ENCODE data around the gene CAMTA1.
"Not testable (repeated sequence)": the region's sequence is repeated elsewhere in the genome, so short reads cannot be mapped to it uniquely, and the experiment has no call there.

CAMTA1 gene

DNA sequence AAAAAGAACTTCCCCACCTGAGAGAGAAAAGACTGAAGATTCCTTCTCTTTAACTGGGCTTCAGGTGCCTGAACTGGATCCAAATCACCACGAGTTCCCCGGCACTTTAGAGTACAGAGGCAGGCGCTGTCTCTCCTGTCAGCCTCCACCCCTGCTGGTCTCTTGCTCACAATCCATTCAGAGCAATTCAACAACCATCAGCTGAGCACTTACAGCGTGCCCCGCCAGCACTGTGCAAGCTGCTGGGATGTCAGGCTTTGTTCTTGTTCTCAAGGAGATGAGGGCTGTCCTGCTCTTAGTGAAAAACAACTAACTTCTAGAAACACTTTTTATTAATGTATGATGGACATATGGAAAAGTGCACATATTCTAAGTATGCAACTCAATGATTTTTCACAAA, 917.1 kb downstream of the CAMTA1 start:
- DNase-seq: no peak

DNA sequence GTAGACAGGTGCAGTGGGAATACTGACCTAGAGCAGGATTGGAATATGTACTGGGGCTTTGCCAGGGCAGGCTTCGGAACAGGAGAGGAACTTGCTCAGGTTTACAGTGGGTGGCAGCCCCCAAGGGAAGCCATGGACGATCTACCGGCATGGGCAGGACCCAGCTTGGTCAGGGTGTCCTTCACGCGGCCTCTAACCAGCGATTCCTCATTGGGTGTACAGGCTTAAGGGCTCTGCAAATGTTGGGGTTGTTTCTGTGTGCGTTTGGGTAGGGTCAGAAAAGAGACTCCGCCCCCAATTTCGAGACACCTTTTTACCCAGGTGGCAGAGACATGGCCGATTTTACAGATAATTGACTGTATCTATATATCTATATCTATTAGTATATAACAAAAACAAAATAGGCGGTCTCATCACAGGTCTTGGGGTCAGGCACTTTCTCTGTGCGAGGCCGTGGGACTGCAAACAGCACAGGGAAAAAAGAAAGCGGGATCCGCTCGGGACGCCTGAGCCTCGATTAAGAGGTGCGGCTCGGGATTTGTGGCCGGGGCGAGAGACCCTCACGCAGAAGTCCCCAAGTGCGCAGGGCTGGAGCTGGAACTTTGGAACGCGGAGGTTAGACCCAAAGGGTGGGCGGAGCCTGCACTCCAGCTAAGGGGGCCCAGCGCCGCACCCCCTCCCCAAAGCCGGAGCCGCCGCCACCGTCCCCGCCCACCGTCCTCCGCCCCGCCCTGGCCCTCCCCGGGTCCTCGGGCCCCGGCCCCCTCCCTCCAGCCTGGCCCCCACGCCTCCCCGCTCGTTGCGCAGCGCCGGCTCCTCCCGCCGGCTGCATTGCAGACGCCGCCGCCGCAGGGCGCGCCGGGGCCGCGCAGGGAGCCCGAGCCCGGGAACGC, 918.3 kb downstream of the CAMTA1 start:
- DNase-seq: peak; percentile 55

GRCh38 chr1:7704214-7705047, 919.2 kb downstream of the CAMTA1 start:
- DNase-seq: peak; percentile 96

DNA sequence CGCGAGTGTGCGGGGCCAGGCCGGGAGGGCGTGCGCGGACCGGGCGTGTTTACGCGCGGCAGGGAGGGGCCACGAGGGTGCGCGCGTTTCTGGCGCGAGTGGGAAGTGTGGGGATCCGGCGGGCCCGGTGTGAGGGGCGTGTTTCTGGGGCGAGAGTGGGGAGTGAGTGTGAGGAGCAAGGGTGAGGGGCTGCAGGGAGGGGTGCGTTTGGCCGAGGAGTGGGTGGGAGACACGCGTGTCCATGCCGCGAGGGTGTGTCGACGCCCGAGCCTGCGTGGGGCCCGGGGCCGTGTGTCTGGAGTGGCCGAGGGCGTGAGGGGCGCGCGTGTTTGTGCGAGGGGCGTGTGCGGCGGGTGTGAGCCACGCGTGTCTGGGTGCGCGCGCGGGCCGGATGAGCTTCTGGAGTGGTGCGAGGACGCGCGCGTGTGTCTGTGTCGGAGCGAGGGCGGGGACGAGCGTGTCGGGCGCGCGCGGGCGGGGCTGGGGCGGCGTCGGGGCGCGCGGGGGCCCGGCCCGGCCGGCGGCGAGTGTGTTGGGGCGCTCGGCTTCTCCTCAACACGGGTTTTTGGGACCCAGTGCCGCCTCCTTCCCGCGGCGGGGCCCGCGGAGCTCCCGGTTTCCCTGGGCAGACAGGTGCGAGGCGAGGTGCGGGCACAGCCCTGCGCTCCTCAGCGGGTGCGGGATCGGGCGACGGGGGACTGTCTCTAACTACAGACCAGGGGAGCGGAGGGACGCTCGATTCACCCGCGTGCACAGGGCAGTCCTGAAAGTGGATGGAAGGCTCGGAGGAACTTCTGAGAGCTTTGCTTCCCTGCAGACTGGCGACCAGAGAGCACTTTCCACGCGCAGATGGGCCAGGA, 920.0 kb downstream of the CAMTA1 start:
- peak; percentile 47 for DNase-seq

GRCh38 chr1:7705908-7706216, 920.6 kb downstream of the CAMTA1 start:
- DNase-seq: no peak

DNA sequence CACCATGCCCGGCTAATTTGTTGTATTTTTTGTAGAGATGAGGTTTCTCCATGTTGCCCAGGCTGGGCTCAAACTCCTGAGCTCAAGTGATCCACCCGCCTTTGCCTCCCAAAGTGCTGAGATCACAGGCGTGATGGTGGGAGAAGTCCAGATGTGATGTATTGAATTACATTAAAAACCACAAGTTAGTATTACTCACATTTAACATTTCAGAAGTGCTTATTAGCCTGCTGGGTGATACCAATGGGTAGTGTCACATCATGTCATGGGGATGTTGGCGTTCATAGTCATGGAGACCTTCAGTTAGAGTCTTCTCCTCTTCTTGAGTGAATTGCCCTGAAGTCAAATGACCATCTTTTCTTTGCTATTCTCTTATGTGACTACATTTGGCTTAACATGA, 922.3 kb downstream of the CAMTA1 start:
- DNase-seq: no peak

DNA sequence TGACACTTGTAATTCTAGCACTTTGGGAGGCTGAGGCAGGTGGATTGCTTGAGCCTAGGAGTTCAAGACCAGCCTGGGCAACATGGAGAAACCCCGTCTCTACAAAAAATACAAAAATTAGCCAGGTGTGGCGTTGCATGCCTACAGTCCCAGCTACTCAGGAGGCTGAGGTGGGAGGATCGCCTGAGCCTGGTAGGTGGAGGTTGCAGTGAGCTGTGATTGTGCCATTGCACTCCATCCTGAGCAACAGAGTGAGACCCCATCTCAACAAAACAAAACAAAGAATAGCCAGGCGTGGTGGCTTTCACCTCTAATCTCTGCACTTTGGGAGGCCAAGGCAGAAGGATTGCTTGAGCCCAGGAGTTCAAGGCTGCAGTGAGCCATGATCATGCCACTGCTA, 922.8 kb downstream of the CAMTA1 start:
- not testable (repeated sequence) for DNase-seq

GRCh38 chr1:7710859-7711258, 925.6 kb downstream of the CAMTA1 start:
- no peak for DNase-seq

- no peak for DNase-seq
Measured at GRCh38 chr1:7712731-7713323, 927.6 kb downstream of the CAMTA1 start.

GRCh38 chr1:7716506-7716905, 931.3 kb downstream of the CAMTA1 start:
- DNase-seq: no peak

DNA sequence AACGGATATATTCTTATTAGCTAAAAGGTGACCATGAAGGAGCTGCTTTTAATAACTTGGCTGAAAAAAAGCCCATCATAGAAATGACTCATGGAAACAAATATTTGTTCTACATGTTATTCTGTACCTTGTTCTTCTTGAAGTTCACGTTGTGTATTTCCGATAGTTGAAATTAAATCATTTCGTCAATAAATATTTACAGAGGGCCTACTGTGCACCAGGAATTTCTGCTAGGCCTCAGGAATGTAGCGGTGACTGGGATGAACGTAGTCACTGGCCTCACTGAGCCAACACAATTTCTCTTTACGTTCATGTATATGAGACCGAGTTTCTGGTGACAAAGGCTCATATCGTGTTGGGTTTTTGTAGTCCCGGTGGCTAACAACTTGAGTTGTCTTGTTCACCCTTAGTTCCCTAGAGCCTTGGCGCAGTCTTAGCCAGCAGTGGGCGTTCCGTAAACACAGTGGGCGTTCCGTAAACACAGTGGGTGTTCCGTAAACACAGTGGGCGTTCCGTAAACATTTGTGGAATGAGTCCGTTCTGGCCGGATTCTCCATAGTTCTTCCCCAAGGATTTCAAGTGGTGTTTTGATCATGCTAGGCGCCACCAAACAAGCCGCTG, 932.6 kb downstream of the CAMTA1 start:
- DNase-seq: no peak

DNA sequence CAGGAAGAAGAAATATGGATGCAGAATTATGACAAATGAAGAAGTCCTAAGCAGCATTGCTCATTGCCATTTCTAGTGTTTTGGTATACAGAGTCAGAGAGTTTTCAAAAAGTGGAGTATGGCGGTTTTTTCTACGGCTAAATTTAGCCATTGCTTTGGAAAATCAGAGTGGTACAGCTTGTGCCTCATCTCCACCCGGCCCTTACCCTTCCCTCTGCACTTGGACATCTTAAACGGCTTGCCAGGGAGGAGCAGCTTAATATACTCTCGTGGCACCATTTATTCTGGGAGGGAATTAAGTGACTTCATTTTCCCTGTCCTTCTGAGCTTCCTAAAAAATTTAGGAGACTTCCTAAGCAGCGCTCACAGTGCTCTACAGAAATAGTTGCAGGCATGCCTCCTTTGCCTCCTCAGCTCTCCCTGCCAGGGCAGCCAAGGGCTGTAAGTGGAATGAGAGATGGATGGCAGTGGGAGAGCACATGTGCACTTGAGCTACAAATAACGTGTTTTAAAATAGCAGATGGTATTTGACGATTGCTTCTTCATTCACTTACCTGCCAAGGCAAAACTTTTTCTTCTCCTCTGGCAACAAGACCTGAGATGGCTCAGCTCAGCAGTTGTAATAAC, 934.3 kb downstream of the CAMTA1 start:
- DNase-seq: no peak

- no peak for DNase-seq
Measured at GRCh38 chr1:7721940-7722669, 936.9 kb downstream of the CAMTA1 start.

DNA sequence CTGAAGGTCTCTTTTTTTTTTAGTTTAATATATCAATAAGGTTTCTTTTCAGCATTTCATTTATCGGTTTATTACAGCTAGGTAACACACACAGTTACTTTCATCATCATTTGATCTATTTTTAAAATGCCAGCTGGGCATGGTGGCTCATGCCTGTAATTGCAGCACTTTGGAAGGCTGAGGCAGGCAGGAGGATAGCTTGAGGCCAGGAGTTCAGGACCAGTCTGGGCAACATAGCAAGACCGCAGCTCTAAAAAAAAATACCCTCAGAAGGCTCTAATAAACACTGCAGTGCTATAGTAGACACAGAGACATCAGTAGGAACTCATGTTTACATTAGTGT, 937.4 kb downstream of the CAMTA1 start:
- DNase-seq: no peak

GRCh38 chr1:7726623-7727022, 941.4 kb downstream of the CAMTA1 start:
- DNase-seq: no peak

DNA sequence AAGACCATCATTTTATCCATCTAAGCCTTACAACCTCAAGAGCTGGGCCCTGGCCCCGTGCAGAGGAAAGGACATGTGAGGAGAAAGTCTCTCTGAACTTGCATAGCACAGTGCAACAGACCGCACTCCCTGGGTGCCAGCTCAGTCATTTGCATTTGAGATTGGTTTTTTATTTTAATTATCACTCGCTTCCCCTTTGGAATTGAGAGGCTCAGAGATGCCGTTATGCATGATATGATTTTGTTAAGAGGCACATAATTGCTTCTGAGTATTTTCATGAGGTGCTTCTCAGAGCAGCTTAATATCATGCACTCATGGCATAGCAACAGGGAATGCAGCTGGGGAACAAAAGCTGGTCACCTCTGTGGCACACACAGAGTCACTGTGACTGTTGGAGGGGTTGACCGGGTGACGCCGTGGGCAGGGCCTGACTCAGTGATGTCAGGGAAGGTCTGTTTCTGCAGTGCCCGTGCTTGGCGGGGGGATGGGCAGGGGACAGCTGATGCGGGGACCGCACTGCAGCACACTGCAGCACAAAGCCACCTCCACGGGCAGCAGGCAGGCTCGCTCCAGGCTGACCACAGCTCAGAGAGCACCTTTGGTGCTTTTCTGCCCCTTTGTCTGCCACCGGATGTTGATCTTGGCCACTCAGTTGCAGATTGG, 942.7 kb downstream of the CAMTA1 start:
- DNase-seq: no peak

- no peak for DNase-seq
Measured at GRCh38 chr1:7729761-7730160, 944.5 kb downstream of the CAMTA1 start.

GRCh38 chr1:7732331-7732730, 947.1 kb downstream of the CAMTA1 start:
- no peak for DNase-seq

- no peak for DNase-seq
Measured at GRCh38 chr1:7733276-7733675, 948.0 kb downstream of the CAMTA1 start.

- no peak for DNase-seq
Measured at GRCh38 chr1:7738044-7738443, 952.8 kb downstream of the CAMTA1 start.

DNA sequence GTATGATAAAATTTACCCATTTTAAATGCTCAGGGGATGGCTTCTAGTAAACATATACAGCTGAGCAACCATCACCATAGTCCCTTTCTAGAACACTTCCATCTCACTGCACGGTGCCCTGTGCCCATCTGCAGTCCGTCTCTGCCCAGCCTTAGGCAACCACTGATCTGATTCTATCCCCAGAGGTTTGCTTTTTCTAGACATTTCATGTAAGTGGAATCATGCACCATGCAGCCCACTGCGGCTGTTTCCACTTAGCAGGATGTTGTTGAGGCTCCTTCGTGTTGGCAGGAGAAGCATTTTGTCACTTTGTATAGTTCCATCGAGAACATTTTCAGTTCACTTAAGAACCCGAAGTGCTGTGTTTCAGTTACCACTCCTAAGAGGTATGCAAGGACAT, 958.1 kb downstream of the CAMTA1 start:
- no peak for DNase-seq
